Cardiac muscle cell (in vitro differentiated cells and primary cell): ENCODE measurements around the gene ADGRA1. TPM values are rescaled to one million over a fixed set of nuclear protein-coding genes. Genes with fewer than 3 reads are reported as not detected.

Source experiments
- DNase-seq, 2 donors: peaks; one replicate each; pipeline versions ENCODE4 v3.0.0 to v3.0.0-alpha.2; 2010 to 2017; ENCODE audit warnings: low read depth in 1 of 2, low spot score in 1 of 2
- H3K27ac ChIP-seq: fragments of 200-600 bp; sonication (generic); 2 replicates; pipeline ENCODE4 v1.5.1; 2016
- H3K27me3 ChIP-seq: fragments of 200-600 bp; sonication (generic); 2 replicates; pipeline ENCODE4 v1.6.0; 2016; ENCODE audit warnings: control low read depth
- H3K36me3 ChIP-seq: fragments of 200-600 bp; sonication (generic); 2 replicates; pipeline ENCODE4 v1.5.1; 2016; ENCODE audit warnings: control low read depth
- H3K4me1 ChIP-seq: fragments of 200-600 bp; sonication (generic); 2 replicates; pipeline ENCODE4 v1.8.1; 2017; ENCODE audit warnings: low read depth, mild to moderate bottlenecking, mixed run types
- H3K4me3 ChIP-seq: fragments of 200-600 bp; sonication (generic); 2 replicates; pipeline ENCODE4 v1.5.1; 2016; ENCODE audit warnings: mild to moderate bottlenecking
- H3K9me3 ChIP-seq: fragments of 200-600 bp; sonication (generic); 2 replicates; pipeline ENCODE4 v1.5.1; 2017; ENCODE audit warnings: low read depth, mild to moderate bottlenecking, control low read depth
- polyA plus RNA-seq: library from polyadenylated mRNA; unstranded; fragments of >200 nt; fragmentation: Nextera tagmentation; extraction: Ambion mirVana; gene quantifications from 2 replicates; pipeline ENCODE4 v1.2.1, GENCODE V29; 2016
- total RNA-seq: library from RNA; depleted of rRNA; stranded (reverse); fragments of >200 nt; gene quantifications from 2 replicates; pipeline ENCODE4 v1.2.3, GENCODE V29; 2016
- TF ChIP-seq, protein P1 (sequence below): IDR thresholded peaks from 2 replicates; pipeline ENCODE4 v1.5.1; 2012; ENCODE audit warnings: low read depth, mild to moderate bottlenecking, low read length

Gene ADGRA1
- total and polyA plus RNA-seq, 2 experiments from 2014 or later = 0.24 to 0.67 TPM

GRCh38 chr10:133165556-133166503, 78.1 kb downstream of the ADGRA1 start:
- no peaks in the 10 kb centered on the region for H3K9me3 ChIP-seq
- no peaks in the 10 kb centered on the region for H3K36me3 ChIP-seq
- TF ChIP-seq, protein P1, sequence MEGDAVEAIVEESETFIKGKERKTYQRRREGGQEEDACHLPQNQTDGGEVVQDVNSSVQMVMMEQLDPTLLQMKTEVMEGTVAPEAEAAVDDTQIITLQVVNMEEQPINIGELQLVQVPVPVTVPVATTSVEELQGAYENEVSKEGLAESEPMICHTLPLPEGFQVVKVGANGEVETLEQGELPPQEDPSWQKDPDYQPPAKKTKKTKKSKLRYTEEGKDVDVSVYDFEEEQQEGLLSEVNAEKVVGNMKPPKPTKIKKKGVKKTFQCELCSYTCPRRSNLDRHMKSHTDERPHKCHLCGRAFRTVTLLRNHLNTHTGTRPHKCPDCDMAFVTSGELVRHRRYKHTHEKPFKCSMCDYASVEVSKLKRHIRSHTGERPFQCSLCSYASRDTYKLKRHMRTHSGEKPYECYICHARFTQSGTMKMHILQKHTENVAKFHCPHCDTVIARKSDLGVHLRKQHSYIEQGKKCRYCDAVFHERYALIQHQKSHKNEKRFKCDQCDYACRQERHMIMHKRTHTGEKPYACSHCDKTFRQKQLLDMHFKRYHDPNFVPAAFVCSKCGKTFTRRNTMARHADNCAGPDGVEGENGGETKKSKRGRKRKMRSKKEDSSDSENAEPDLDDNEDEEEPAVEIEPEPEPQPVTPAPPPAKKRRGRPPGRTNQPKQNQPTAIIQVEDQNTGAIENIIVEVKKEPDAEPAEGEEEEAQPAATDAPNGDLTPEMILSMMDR = no peak
- H3K4me1 ChIP-seq = peaks cover 8% of the 10 kb centered on the region
- DNase-seq = no peak
- H3K27me3 ChIP-seq = no peaks in the 10 kb centered on the region
- H3K4me3 ChIP-seq = no peak overlapping the region
- no peak overlapping the region for H3K27ac ChIP-seq

DNA sequence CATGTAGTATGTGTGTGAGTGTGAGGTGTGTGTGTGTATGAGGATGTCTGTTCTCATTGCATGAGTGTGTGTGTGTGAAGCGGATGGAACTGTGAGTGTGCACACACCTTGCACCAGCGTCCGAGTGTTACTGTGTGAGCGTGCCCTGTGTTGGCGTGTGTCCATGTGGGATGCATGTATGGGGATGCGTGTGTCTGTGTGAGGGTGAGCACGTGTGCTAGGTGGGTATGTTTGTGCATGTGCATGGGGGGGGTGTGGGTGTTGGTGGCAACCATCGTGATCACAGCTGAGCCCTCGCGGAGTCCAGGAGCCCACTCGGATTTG, 78.7 kb downstream of the ADGRA1 start:
- Histone ChIP-seq H3K4me3 (no peak overlapping the region), H3K27ac (no peak overlapping the region), H3K9me3 (no peaks in the 10 kb centered on the region), H3K4me1 (peaks cover 1% of the 10 kb centered on the region), H3K27me3 (no peaks in the 10 kb centered on the region), H3K36me3 (no peaks in the 10 kb centered on the region)
- TF ChIP-seq, protein P1 = no peak
- no peak for DNase-seq

DNA sequence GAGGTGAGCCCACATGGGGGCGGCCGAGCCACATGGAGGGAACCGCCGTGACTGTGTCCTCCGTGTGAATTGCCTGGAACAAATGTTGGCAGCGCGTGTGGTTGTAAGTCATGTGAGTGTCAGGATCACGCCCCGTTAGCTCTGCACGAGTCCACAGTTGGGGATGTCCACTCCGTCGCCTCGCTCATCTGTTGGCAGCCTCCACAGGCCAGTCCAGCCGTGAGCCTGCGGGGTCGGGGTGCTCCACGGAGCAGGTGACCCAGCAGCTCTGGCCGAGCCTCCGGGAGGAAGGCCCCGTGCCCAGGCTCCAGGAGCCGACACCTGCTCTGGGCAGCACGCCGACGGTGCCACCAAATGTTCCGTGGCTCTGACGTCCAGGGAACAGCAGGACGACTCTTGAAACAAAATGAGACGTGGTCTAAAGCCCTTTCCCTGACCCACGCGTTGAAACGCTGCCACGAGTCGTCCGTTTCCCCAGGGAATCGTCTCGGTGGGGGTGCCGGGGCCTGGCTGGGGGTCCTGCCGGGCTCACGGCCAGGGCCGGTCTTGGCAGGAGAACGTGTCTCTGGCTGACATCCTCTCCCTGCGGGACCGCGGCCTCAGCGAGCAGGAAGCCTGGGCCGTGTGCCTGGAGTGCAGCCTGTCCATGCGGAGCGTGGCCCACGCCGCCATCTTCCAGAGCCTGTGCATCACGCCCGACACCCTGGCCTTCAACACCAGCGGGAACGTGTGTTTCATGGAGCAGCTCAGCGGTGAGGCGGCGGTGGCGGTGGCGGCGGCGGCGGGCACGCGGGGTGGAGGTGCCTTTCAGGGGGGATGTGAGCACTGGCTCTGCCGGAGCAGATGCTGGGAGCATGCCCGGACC, 79.3 kb downstream of the ADGRA1 start:
- H3K4me1 ChIP-seq = no peaks in the 10 kb centered on the region
- H3K9me3 ChIP-seq = no peaks in the 10 kb centered on the region
- no peak overlapping the region for H3K4me3 ChIP-seq
- TF ChIP-seq, protein P1 = no peak
- H3K27me3 ChIP-seq = no peaks in the 10 kb centered on the region
- H3K36me3 ChIP-seq = no peaks in the 10 kb centered on the region
- H3K27ac ChIP-seq = no peak overlapping the region
- peak in 1 of 2 donors; percentile 20 for DNase-seq

- H3K4me1 ChIP-seq = no peaks in the 10 kb centered on the region
- no peaks in the 10 kb centered on the region for H3K27me3 ChIP-seq
- H3K9me3 ChIP-seq = no peaks in the 10 kb centered on the region
- H3K27ac ChIP-seq = no peak overlapping the region
- H3K36me3 ChIP-seq = no peaks in the 10 kb centered on the region
- H3K4me3 ChIP-seq = no peak overlapping the region
- DNase-seq = no peak
- TF ChIP-seq, protein P1 = no peak
Measured at GRCh38 chr10:133167693-133168616, 80.2 kb downstream of the ADGRA1 start.

- DNase-seq = no peak
- H3K27me3 ChIP-seq = no peaks in the 10 kb centered on the region
- TF ChIP-seq, protein P1 = no peak
- H3K4me3 ChIP-seq = no peak overlapping the region
- H3K4me1 ChIP-seq = no peaks in the 10 kb centered on the region
- H3K9me3 ChIP-seq = no peaks in the 10 kb centered on the region
- no peak overlapping the region for H3K27ac ChIP-seq
- H3K36me3 ChIP-seq = no peaks in the 10 kb centered on the region
Measured at GRCh38 chr10:133168617-133169031, 80.9 kb downstream of the ADGRA1 start.
